Activated CD4-positive, alpha-beta T cell treated with anti-CD3 and anti-CD28 coated beads, Interleukin-2, amount 50 U/mL, for 24 hours (primary cell): Measurements from ENCODE around the gene MTMR3.
"Not testable (repeated sequence)": the region's sequence is repeated elsewhere in the genome, so short reads cannot be mapped to it uniquely, and the experiment has no call there.

Source experiments
- DNase-seq, 2 donors: peaks; one replicate each; pipeline ENCODE4 v3.0.0-alpha.2; 2020; ENCODE audit warnings: low read depth in 1 of 2, low spot score in 1 of 2

Gene MTMR3

GRCh38 chr22:30045901-30046715 lies 163.1 kb downstream of the MTMR3 start:
- DNase-seq = no peak

- no peak for DNase-seq
These were observed 163.9 kb downstream of the MTMR3 start for GRCh38 chr22:30046716-30047363.

- DNase-seq = no peak
These were observed 164.4 kb downstream of the MTMR3 start for GRCh38 chr22:30047364-30047738.

- no peak for DNase-seq
These were observed 165.7 kb downstream of the MTMR3 start for GRCh38 chr22:30048681-30049080.

- DNase-seq = no peak
These were observed 171.2 kb downstream of the MTMR3 start for GRCh38 chr22:30054067-30054763.

- DNase-seq = no peak
These were observed 171.7 kb downstream of the MTMR3 start for GRCh38 chr22:30054764-30055069.

GRCh38 chr22:30056015-30056414 lies 173.0 kb downstream of the MTMR3 start:
- DNase-seq = no peak

- no peak for DNase-seq
These were observed 174.4 kb downstream of the MTMR3 start for GRCh38 chr22:30057375-30057774.

- not testable (repeated sequence) for DNase-seq
These were observed 176.5 kb downstream of the MTMR3 start for GRCh38 chr22:30059346-30060020.

- not testable (repeated sequence) for DNase-seq
These were observed 178.1 kb downstream of the MTMR3 start for GRCh38 chr22:30061094-30061493.

- DNase-seq = no peak
These were observed 179.3 kb downstream of the MTMR3 start for GRCh38 chr22:30062259-30062658.

- no peak for DNase-seq
These were observed 180.0 kb downstream of the MTMR3 start for GRCh38 chr22:30062950-30063349.

GRCh38 chr22:30064172-30064571 lies 181.2 kb downstream of the MTMR3 start:
- no peak for DNase-seq

- DNase-seq = no peak
These were observed 190.8 kb downstream of the MTMR3 start for GRCh38 chr22:30073743-30074142.

- DNase-seq = no peak
These were observed 191.2 kb downstream of the MTMR3 start for GRCh38 chr22:30074147-30074546.

GRCh38 chr22:30074994-30075393 lies 192.0 kb downstream of the MTMR3 start:
- no peak for DNase-seq

- no peak for DNase-seq
These were observed 194.4 kb downstream of the MTMR3 start for GRCh38 chr22:30077279-30077880.

GRCh38 chr22:30078320-30079311 lies 195.6 kb downstream of the MTMR3 start:
- peak in 1 of 2 donors; percentile 7 for DNase-seq

- no peak for DNase-seq
These were observed 197.1 kb downstream of the MTMR3 start, which contains the start of gene HORMAD2 for GRCh38 chr22:30079952-30080533. Gene HORMAD2, plus strand, starts transcription at chr22:30080464. Its CDS starts 13,489 bp downstream, at chr22:30093953.
